Measurements from ENCODE around the gene CPAMD8. TPM values are rescaled to one million over a fixed set of nuclear protein-coding genes. Genes with fewer than 3 reads are reported as not detected.

CPAMD8 gene
- total and polyA plus RNA-seq, 2 donors (not counting 3 experiments of a cell fraction or from before 2014, with no cell fraction given) = 2.2 to 3.9 TPM

- no peaks in the 10 kb centered on the region for H3K79me2 ChIP-seq (ENCODE audit: control insufficient read depth, insufficient read depth, low read length)
- intact Hi-C loops (cut with micrococcal nuclease) (no loop called here), dilution Hi-C loops (cut with MboI; ENCODE audit: extremely low pct_ligation_motif_present, low sequenced_read_pairs) (no loop called here)
- peaks cover 9% of the 10 kb centered on the region for H3K4me1 ChIP-seq (ENCODE audit: control insufficient read depth, extremely low read depth, insufficient read depth, low read length)
- H4K20me1 ChIP-seq (replicated peaks; ENCODE audit: control insufficient read depth, extremely low read depth, insufficient read depth, low read length) = no peaks in the 10 kb centered on the region
- no peak overlapping the region for H3K4me2 ChIP-seq (ENCODE audit: insufficient read depth, low read length)
- peaks cover 4 to 14% of the 10 kb centered on the region in 2 experiments for H3K36me3 ChIP-seq (ENCODE audit: control insufficient read depth in 2 of 2, extremely low read depth in 1 of 2, insufficient read depth in 2 of 2, low read length in 2 of 2)
- POLR2A ChIA-PET = no interaction called here
- no peak overlapping the region for H3K27ac ChIP-seq (ENCODE audit: insufficient read depth, low read depth, low read length)
- TF ChIP-seq MAX (IDR thresholded peaks at IDR 0.05; ENCODE audit: insufficient read depth, insufficient read length) (no peak), FOS (IDR thresholded peaks at IDR 0.05; ENCODE audit: borderline replicate concordance, insufficient read depth, low read length) (no peak), GATA2 (IDR thresholded peaks at IDR 0.05; ENCODE audit: insufficient read depth, insufficient read length, low read depth, low read length) (no peak), POLR2A (IDR thresholded peaks at IDR 0.05; ENCODE audit: low read depth, low read length) (no peak), JUN (IDR thresholded peaks at IDR 0.05; ENCODE audit: borderline replicate concordance, insufficient read depth, insufficient read length, low read depth) (no peak), CTCF (IDR thresholded peaks at IDR 0.05; ENCODE audit: extremely low read depth in 1 of 2, insufficient read depth in 1 of 2, low read depth in 1 of 2, low read length in 2 of 2) (no peak), MYC (IDR thresholded peaks at IDR 0.05; ENCODE audit: low read depth, low read length) (no peak), EZH2 (IDR thresholded peaks at IDR 0.05; ENCODE audit: borderline replicate concordance, low read depth, low read length, severe bottlenecking) (no peak), POLR2AphosphoS5 (IDR thresholded peaks at IDR 0.05; ENCODE audit: insufficient read depth, low read depth, low read length) (no peak)
- no peaks in the 10 kb centered on the region for H3K27me3 ChIP-seq (ENCODE audit: control insufficient read depth in 2 of 2, insufficient read depth in 2 of 2, low read length in 2 of 2)
- no peak overlapping the region for H3K4me3 ChIP-seq (replicated peaks in 1 of 3; ENCODE audit: insufficient read depth in 1 of 3, low read depth in 1 of 3, low read length in 3 of 3)
- CTCF ChIA-PET = no interaction called here
- H3K9ac ChIP-seq (replicated peaks; ENCODE audit: extremely low read depth, insufficient read depth, low read length) = no peak overlapping the region
- no peak overlapping the region for H2AFZ ChIP-seq (ENCODE audit: low read depth, low read length)
- no peak for DNase-seq (ENCODE audit: low read depth, low spot score)
- H3K9me1 ChIP-seq (replicated peaks; ENCODE audit: control insufficient read depth, extremely low read depth, insufficient read depth, low read length) = no peaks in the 10 kb centered on the region
- H3K9me3 ChIP-seq (replicated peaks; ENCODE audit: control insufficient read depth, insufficient read depth, low read length) = no peaks in the 10 kb centered on the region
- BruUV-seq (replicated peaks) = no TSS peak
- FAIRE-seq = no peak
Observed at GRCh38 chr19:16883522-16883921, 143.1 kb downstream of the CPAMD8 start.

All from endothelial cell of umbilical vein (primary cell).